Neuronal stem cell (in vitro differentiated cells): ENCODE data around the gene RPP38.
A peak's percentile ranks its signal among the peaks of the same experiment; 100 is the strongest.

Experiments used
- DNase-seq: peaks from one replicate; pipeline ENCODE4 v3.0.0-alpha.2; 2013; ENCODE audit warnings: low spot score
- H2AFZ ChIP-seq: one replicate; pipeline ENCODE4 v1.6.1; 2013; ENCODE audit warnings: mild to moderate bottlenecking, low read length, inconsistent platforms
- H2AK5ac ChIP-seq: 2 replicates; pipeline ENCODE4 v1.6.1; 2013; ENCODE audit warnings: low read depth, mild to moderate bottlenecking, inconsistent platforms, low read length, moderate library complexity, mixed read lengths
- H2BK120ac ChIP-seq: 2 replicates; pipeline ENCODE4 v1.6.1; 2013; ENCODE audit warnings: low read depth, mild to moderate bottlenecking, inconsistent platforms, low read length, moderate library complexity, mixed read lengths
- H2BK12ac ChIP-seq: one replicate; pipeline ENCODE4 v1.6.1; 2013; ENCODE audit warnings: low read length, inconsistent platforms
- H2BK15ac ChIP-seq: 2 replicates; pipeline ENCODE4 v1.6.1; 2013; ENCODE audit warnings: mild to moderate bottlenecking, low read length, inconsistent platforms, mixed read lengths
- H2BK5ac ChIP-seq: one replicate; pipeline ENCODE4 v1.6.1; 2013; ENCODE audit warnings: inconsistent platforms, mild to moderate bottlenecking, low read length, moderate library complexity
- H3K14ac ChIP-seq: one replicate; pipeline ENCODE4 v1.6.1; 2013; ENCODE audit warnings: low read length, inconsistent platforms
- H3K18ac ChIP-seq: 2 replicates; pipeline ENCODE4 v1.6.1; 2013; ENCODE audit warnings: low read length, inconsistent platforms
- H3K23ac ChIP-seq: 2 replicates; pipeline ENCODE4 v1.6.1; 2013; ENCODE audit warnings: low read depth, mild to moderate bottlenecking, mixed read lengths, low read length, inconsistent platforms; ENCODE audit not compliant: poor library complexity
- H3K27ac ChIP-seq: replicated peaks from 3 replicates; pipeline ENCODE4 v1.5.1; 2013; ENCODE audit warnings: low read length, inconsistent platforms
- H3K27me3 ChIP-seq, 3 experiments: 2 replicates each; pipeline ENCODE4 v1.6.1; 2013; ENCODE audit warnings: low read length in 3 of 3, mild to moderate bottlenecking in 2 of 3, inconsistent platforms in 1 of 3, low read depth in 1 of 3, mixed read lengths in 1 of 3, moderate library complexity in 1 of 3; ENCODE audit not compliant: control insufficient read depth in 3 of 3, insufficient read depth in 3 of 3
- H3K36me3 ChIP-seq, 2 donors: replicated peaks in 1 of 2; 2 replicates each; pipeline ENCODE4 v1.6.1; 2013; ENCODE audit warnings: low read length in 2 of 2; ENCODE audit not compliant: control insufficient read depth in 2 of 2, insufficient read depth in 2 of 2
- H3K4ac ChIP-seq: 2 replicates; pipeline ENCODE4 v1.6.1; 2013; ENCODE audit warnings: inconsistent platforms, mild to moderate bottlenecking, low read length, moderate library complexity
- H3K4me1 ChIP-seq, 2 donors: 1 replicate in 1 of 2; 2 replicates in 1 of 2; pipeline ENCODE4 v1.6.1; 2013; ENCODE audit warnings: low read length in 2 of 2, low read depth in 1 of 2; ENCODE audit not compliant: control insufficient read depth in 2 of 2, insufficient read depth in 1 of 2
- H3K4me2 ChIP-seq: one replicate; pipeline ENCODE4 v1.6.1; 2013; ENCODE audit warnings: mild to moderate bottlenecking, low read length, inconsistent platforms; ENCODE audit not compliant: insufficient read depth, poor library complexity, severe bottlenecking
- H3K4me3 ChIP-seq, 2 donors: 2 replicates each; pipeline ENCODE4 v1.5.1; 2013; ENCODE audit warnings: low read length in 2 of 2, mild to moderate bottlenecking in 2 of 2, inconsistent platforms in 1 of 2, moderate library complexity in 1 of 2
- H3K79me1 ChIP-seq: one replicate; pipeline ENCODE4 v1.6.1; 2013; ENCODE audit warnings: low read depth, mild to moderate bottlenecking, inconsistent platforms, low read length, moderate library complexity
- H3K9ac ChIP-seq: one replicate; pipeline ENCODE4 v1.6.1; 2013; ENCODE audit warnings: mild to moderate bottlenecking, low read depth, low read length, inconsistent platforms; ENCODE audit not compliant: poor library complexity
- H3K9me3 ChIP-seq, 2 donors: replicated peaks in 1 of 2; 2 replicates each; pipeline versions ENCODE3 to v1.6.1; 2013; ENCODE audit warnings: low read length in 2 of 2, mild to moderate bottlenecking in 2 of 2, inconsistent platforms in 1 of 2, low read depth in 1 of 2, mixed read lengths in 1 of 2, moderate library complexity in 1 of 2; ENCODE audit not compliant: control insufficient read depth in 2 of 2, insufficient read depth in 1 of 2
- H4K8ac ChIP-seq: one replicate; pipeline ENCODE4 v1.6.1; 2013; ENCODE audit warnings: low read depth, mild to moderate bottlenecking, inconsistent platforms, low read length, moderate library complexity
- H4K91ac ChIP-seq: one replicate; pipeline ENCODE4 v1.6.1; 2013; ENCODE audit warnings: low read length, low read depth, mild to moderate bottlenecking, inconsistent platforms; ENCODE audit not compliant: poor library complexity
- WGBS, 2 donors: extraction: QIAGEN DNeasy Blood & Tissue Kit; methylation state at CpG; one replicate each; pipeline ENCODE4 v1.1.7; 2013; ENCODE audit warnings: missing lambda C conversion rate in 2 of 2, mixed read lengths in 1 of 2; ENCODE audit not compliant: insufficient read length in 2 of 2, insufficient replicate concordance in 1 of 2; ENCODE audit errors: extremely low coverage in 2 of 2; 5-methylcytosine and 5-hydroxymethylcytosine counted together

Gene RPP38

GRCh38 chr10:15083674-15084501 is 13.3 kb upstream of the RPP38 start:
- DNase-seq, result no peak
- Histone ChIP-seq H3K27ac (peak overlapping the region; percentile 47), H2BK5ac (no peak overlapping the region)

GRCh38 chr10:15084502-15084922 is 12.6 kb upstream of the RPP38 start:
- peak; percentile 37 for DNase-seq
- no peak overlapping the region for H4K91ac ChIP-seq
- H2AK5ac ChIP-seq, result no peak overlapping the region
- no peak overlapping the region for H3K23ac ChIP-seq
- no peak overlapping the region for H3K4ac ChIP-seq
- H3K27me3 ChIP-seq, result no peaks in the 10 kb centered on the region
- no peak overlapping the region for H3K4me2 ChIP-seq
- H2AFZ ChIP-seq, result peak overlapping the region; percentile 75
- H3K27ac ChIP-seq, result no peak overlapping the region
- peaks cover 5 to 7% of the 10 kb centered on the region in 2 donors for H3K4me1 ChIP-seq
- H2BK15ac ChIP-seq, result no peak overlapping the region
- H3K18ac ChIP-seq, result no peak overlapping the region
- peaks cover 4 to 6% of the 10 kb centered on the region in 2 donors for H3K9me3 ChIP-seq
- peaks cover 0 to 3% of the 10 kb centered on the region in 2 donors for H3K36me3 ChIP-seq
- H2BK12ac ChIP-seq, result no peak overlapping the region
- H2BK5ac ChIP-seq, result no peak overlapping the region
- H2BK120ac ChIP-seq, result no peak overlapping the region
- no CpG with 5 or more reads among the region's 7 CpGs for WGBS, 2 donors
- peaks cover 3% of the 10 kb centered on the region for H3K79me1 ChIP-seq
- H4K8ac ChIP-seq, result no peak overlapping the region
- H3K4me3 ChIP-seq, result peak overlapping the region in 1 of 2 donors; percentile 23
- no peak overlapping the region for H3K14ac ChIP-seq
- H3K9ac ChIP-seq, result no peak overlapping the region

More at GRCh38 chr10:15083674-15084501, 13.3 kb upstream of the RPP38 start:
- Histone ChIP-seq H2AFZ (peak overlapping the region; percentile 75), H3K4ac (no peak overlapping the region), H2BK15ac (no peak overlapping the region), H4K91ac (no peak overlapping the region), H3K9me3 (peaks cover 4 to 6% of the 10 kb centered on the region in 2 donors), H3K4me2 (no peak overlapping the region), H3K18ac (peak overlapping the region; percentile 90), H2AK5ac (no peak overlapping the region), H3K4me3 (peak overlapping the region in 1 of 2 donors; percentile 23), H3K4me1 (peaks cover 5 to 7% of the 10 kb centered on the region in 2 donors), H3K9ac (no peak overlapping the region), H2BK120ac (no peak overlapping the region), H4K8ac (no peak overlapping the region), H3K36me3 (peaks cover 0 to 3% of the 10 kb centered on the region in 2 donors), H2BK12ac (peak overlapping the region; percentile 1), H3K79me1 (peaks cover 3% of the 10 kb centered on the region), H3K23ac (no peak overlapping the region), H3K14ac (no peak overlapping the region), H3K27me3 (no peaks in the 10 kb centered on the region)
- no CpG with 5 or more reads among the region's 18 CpGs for WGBS, 2 donors

- no peaks in the 10 kb centered on the region for H3K27me3 ChIP-seq
- H3K4ac ChIP-seq, result no peak within 1 kb of the TSS
- H3K9ac ChIP-seq, result peak within 1 kb of the TSS; percentile 88
- H2BK12ac ChIP-seq, result no peak within 1 kb of the TSS
- peak within 1 kb of the TSS; percentile 38 for H3K14ac ChIP-seq
- no CpG with 5 or more reads among the region's 63 CpGs for WGBS, 2 donors
- H2AFZ ChIP-seq, result peak within 1 kb of the TSS; percentile 100
- H3K18ac ChIP-seq, result peak within 1 kb of the TSS; percentile 97
- H4K8ac ChIP-seq, result no peak within 1 kb of the TSS
- peak within 1 kb of the TSS; percentile 83 to 96 for H3K4me3 ChIP-seq
- H3K36me3 ChIP-seq, result peaks cover 0 to 3% of the 10 kb centered on the region in 2 donors
- H3K4me2 ChIP-seq, result peak within 1 kb of the TSS; percentile 66
- H3K23ac ChIP-seq, result no peak within 1 kb of the TSS
- peak within 1 kb of the TSS; percentile 58 for H2BK15ac ChIP-seq
- peaks cover 5 to 6% of the 10 kb centered on the region in 2 donors for H3K4me1 ChIP-seq
- peak; percentile 84 for DNase-seq
- peaks cover 3% of the 10 kb centered on the region for H3K79me1 ChIP-seq
- no peak within 1 kb of the TSS for H2BK120ac ChIP-seq
- no peak within 1 kb of the TSS for H3K27ac ChIP-seq
- peaks cover 4 to 5% of the 10 kb centered on the region in 2 donors for H3K9me3 ChIP-seq
- H2BK5ac ChIP-seq, result peak within 1 kb of the TSS; percentile 39
- H2AK5ac ChIP-seq, result no peak within 1 kb of the TSS
- H4K91ac ChIP-seq, result no peak within 1 kb of the TSS
Observed at GRCh38 chr10:15088428-15089261, 8.5 kb upstream of the RPP38 start, which contains the start of gene ACBD7. TSS of gene ACBD7 (minus strand) at chr10:15088776. CDS start at chr10:15088728, 48 bp downstream.
